Stimulated activated CD4-positive, alpha-beta T cell treated with anti-CD3 and anti-CD28 coated beads, Interleukin-15, amount 100 ng/mL, for 48 hours (primary cell): ENCODE data around the gene GVQW3.

Experiments
- DNase-seq, 2 donors: peaks; one replicate each; pipeline ENCODE4 v3.0.0-alpha.2; 2020; ENCODE audit warnings: low read depth in 2 of 2

Gene GVQW3

DNA sequence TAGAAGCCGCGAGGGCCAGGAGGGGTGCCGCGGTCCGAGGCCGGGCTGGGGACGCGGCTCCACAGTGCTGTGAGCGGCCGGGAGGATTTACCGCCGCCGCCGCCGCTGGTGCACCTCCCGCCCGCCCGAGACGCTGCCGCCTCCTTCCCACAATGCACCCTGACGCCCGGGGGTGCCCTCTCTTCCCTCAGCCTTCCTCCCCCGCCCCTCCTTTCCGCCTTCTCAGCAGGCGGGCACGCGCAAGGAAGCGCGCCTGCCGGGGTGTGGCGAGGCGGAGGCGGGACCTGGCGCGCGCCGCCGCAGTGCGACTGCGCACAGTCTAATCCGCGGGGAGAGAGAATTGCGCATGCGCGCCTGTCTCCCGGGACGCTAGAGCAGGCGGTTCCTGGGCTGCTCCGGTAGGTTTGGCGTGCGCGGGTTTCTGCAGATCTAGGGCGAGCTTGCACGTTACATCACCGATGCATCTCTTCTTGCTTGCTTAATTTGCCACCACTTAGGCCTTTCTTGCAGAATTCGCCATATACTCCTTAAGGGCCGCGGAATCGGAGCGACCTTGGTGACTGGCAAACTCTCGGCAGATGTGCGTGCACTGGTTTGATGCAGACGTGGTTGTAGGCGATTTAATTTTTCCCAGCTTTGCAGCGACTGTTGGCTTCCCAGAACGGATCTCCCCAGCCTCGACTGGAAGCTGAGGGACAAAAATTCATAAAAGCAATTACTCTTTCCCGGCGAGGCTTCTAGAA, at the start of gene GVQW3, which contains the start of gene THAP12:
Gene GVQW3 (plus strand): TSS at position 347 of the 743 bp plus-strand sequence. CDS start 506 bp downstream, outside the sequence.
Gene THAP12 (minus strand): TSS at position 156 of the 743 bp plus-strand sequence. CDS start 296 bp downstream, outside the sequence.
- DNase-seq, result peak; percentile 94

- DNase-seq, result no peak
Measured at GRCh38 chr11:76334826-76335389, 46.2 kb upstream of the GVQW3 start.

DNA sequence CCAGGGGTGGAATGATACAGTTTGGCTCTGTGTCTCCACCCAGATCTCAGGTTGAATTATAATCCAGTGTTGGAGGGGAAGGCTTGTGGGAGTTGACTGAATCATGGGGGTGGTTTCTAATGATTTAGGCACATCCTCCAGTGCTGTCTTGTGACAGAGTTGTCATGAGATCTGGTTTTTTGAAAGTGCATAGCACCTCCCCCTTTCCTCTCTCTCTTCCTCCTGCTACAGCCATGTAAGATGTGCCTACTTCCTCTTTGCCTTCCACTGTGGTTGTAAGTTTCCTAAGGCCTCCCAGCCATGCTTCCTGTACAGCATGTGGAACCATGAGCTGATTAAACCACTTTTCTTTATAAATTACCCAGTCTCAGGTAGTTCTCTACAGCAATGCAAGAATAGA, 45.3 kb upstream of the GVQW3 start:
- DNase-seq, result no peak

- DNase-seq, result no peak
Measured at GRCh38 chr11:76336597-76336996, 44.5 kb upstream of the GVQW3 start.

- no peak for DNase-seq
Measured at GRCh38 chr11:76337469-76337868, 43.7 kb upstream of the GVQW3 start.

DNA sequence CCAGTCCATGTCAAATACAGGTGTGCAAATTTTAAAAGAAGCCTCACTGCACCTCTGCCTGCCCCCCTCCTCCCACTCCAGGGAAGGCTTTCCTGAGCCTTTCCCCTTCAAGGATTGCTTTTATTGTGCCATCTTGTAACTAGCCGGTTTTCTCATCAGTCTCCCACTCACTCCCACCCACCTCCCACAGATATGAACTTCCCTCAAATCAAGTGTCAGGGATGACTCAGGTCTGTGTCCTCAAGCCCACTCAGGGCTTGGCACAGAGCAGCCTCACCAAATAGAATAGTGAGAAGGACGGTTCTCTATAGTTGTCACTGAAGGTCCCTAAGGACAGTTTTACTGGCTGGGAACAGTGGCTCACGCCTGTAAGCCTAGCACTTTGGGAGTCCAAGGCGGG, 43.2 kb upstream of the GVQW3 start:
- DNase-seq, result no peak

GRCh38 chr11:76339221-76339620, 41.9 kb upstream of the GVQW3 start:
- DNase-seq, result no peak

GRCh38 chr11:76347466-76347865, 33.7 kb upstream of the GVQW3 start:
- DNase-seq, result no peak

GRCh38 chr11:76348348-76348747, 32.8 kb upstream of the GVQW3 start:
- DNase-seq, result no peak

DNA sequence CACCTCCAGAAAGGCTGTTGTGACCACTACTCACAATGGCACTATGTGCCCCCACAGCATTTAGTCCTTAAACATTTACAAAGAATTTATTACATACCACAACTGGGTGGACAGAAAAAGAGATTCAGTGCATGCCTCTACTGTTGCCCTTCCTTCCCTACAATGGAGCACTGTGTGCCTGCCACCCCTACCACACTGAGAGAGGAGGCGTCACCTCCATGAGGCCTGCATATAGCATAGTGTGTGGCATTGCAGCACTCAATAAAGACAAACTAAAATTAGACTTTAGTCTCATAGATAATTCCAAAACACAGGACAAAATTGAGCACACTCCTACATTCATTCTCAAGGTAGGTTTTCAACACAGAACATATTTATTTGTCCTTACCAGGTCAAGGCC, 26.0 kb upstream of the GVQW3 start:
- no peak for DNase-seq

- no peak for DNase-seq
Measured at GRCh38 chr11:76361374-76361773, 19.7 kb upstream of the GVQW3 start.

- DNase-seq, result no peak
Measured at GRCh38 chr11:76361776-76362175, 19.3 kb upstream of the GVQW3 start.

GRCh38 chr11:76362716-76363115, 18.4 kb upstream of the GVQW3 start:
- DNase-seq, result no peak

- no peak for DNase-seq
Measured at GRCh38 chr11:76365038-76365679, 16.0 kb upstream of the GVQW3 start.

- no peak for DNase-seq
Measured at GRCh38 chr11:76368490-76368889, 12.6 kb upstream of the GVQW3 start.

- no peak for DNase-seq
Measured at GRCh38 chr11:76369406-76369805, 11.7 kb upstream of the GVQW3 start.

DNA sequence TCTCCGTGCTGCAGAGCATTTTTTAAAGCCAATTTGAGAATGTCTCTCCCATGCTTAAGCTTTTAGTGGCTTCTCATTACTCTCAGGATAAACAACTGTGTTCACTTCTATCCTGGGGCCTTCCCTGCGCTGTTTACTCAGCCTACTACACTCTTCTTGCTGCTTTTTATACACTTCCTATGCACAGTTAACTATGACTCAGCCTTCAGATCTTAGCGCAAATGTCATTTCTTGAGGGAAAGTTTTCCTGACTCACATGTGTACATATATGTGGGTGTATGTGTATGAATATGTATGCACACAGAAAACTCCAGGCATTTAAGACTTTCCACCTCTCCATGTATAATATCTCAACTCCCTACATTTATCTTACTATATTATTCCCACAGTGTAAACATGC, 10.0 kb upstream of the GVQW3 start:
- peak in 1 of 2 donors; percentile 27 for DNase-seq

DNA sequence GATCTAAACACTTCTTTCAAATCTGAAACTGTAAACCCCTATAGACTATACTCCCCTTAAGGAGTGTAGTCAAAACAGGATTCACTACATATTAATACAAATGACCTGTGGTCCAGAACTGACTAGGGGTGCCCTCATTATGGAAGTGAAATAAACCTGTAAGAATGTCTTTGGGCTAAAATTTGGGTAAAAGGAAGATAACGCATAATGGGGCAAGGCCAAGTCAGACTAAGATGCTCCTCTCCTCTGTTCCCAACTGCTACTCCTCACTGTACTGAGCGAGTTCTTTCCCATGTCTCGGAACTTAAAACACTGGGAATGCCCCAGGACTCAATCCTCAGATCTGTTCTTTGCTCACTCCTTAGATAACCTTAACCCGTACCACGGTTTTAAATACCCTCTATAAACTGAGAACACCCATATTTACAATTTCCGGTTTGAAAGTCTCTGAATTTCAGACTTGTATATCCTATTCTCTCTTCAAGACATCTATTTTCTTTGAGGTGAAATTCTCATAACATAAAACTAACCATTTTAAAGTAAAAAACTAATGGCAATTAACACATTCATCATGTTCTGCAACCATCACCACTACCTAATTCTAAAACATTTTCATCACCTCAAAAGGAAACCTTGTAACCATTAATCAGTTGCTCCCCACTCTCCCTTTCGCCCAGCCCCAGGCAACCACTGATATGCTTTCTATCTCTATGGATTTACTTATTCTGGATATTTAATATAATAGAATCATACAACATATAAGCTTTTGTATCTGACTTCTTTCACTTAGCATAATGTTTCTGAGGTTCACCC, 4.2 kb upstream of the GVQW3 start:
- DNase-seq, result no peak

- DNase-seq, result no peak
Measured at GRCh38 chr11:76379807-76380158, 1.3 kb upstream of the GVQW3 start.

DNA sequence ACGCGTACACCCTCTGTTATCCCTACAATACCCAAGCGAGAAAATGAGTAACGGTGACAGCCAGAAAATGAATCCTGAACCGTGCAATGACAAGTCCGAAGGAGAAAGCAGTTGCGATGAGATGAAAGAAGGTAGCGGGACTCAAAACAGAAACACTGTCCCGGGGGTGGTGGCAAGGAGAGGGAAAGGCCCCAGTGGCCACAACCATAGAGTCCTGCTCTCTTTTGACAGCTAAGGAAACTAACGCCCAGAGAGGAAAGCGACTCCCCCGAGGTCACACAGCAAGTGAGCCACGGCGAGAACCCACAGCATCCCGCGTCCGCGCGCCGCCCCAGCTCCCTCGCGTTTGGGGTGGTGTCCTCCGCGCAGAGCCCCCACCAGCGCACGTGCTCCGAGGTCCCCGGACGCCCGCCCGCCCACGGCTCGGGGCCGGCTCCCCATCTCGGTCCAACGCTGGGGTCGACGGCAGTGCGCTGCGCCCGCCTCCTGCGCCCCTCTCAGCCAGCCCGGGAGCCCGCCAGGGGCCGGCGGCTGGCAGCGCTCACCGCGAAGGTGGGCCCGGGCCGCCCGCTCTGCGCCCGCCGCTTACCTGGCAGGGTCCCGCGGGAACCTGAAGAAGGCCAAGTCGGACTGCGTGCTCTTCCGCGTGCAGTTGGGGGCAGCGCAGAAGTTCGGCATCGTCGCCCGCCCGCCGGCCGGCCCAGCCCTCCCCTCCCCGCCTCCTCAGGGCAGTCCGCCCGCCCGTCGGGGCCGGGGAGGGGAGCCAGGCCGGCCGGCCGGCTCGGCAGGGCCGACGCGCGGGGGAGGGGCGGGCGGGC, 755 bp upstream of the GVQW3 start:
- peak; percentile 47 to 53 for DNase-seq

DNA sequence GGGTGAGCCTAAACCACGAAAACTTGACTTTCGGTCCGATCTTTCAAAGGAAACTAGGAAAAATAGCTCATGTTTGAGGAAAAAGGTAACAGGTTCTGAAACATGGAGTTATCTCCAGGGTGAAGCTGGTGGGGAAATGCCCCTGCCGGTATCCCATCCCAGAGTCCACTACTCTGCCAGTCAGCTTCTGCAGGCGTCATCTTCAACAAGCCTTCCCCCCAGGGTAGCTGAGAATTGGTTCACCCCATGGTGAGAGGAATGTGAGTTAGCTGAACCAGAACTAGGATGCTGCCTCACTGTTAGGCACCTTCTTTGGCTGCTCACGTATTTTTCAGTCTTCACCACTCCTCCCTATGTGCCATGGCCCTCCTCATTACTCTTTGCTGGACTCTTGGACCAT, 1.1 kb downstream of the GVQW3 start:
- no peak for DNase-seq
